GM18951 (cell line): Measurements from ENCODE around the gene KCND3.

Experiments
- POLR2A ChIP-seq: IDR thresholded peaks from 4 replicates; pipeline ENCODE4 v1.6.1; 2011; ENCODE audit warnings: mild to moderate bottlenecking; ENCODE audit not compliant: insufficient read length, insufficient read depth; ENCODE audit errors: extremely low read depth
- in situ Hi-C: fragments of 300-500 bp; cut with MboI; formaldehyde crosslinking; loops from one replicate; pipeline ENCODE4 v1.12.0; 2022; ENCODE audit warnings: low sequenced_read_pairs, mixed read lengths, inconsistent platforms; ENCODE audit not compliant: unreplicated experiment

The KCND3 gene

DNA sequence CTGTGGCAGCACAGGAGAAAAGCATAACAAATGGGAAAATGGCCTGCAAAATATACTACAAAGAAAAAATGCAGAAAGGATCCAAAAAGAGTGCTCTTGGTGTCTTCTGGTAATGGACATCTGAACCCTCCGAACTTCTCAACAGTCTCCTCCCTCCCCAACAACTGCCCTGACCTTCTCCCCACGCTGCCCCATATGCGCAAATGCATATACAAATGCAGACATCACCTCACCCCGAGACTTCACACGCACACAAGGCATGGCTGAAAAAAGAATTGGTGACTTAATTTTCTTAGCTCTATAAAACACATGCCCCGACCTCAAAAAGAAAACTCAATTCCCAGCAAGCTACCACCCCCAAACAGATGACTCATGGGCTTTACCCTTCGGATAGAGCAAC is 8.4 kb downstream of the KCND3 start:
- TF ChIP-seq POLR2A: no peak
- in situ Hi-C loops: no loop called here

GRCh38 chr1:111980686-111981085 is 8.8 kb downstream of the KCND3 start:
- TF ChIP-seq POLR2A: no peak
- in situ Hi-C loops: no loop called here

GRCh38 chr1:111978695-111979094 is 10.8 kb downstream of the KCND3 start:
- TF ChIP-seq POLR2A: no peak
- in situ Hi-C loops: no loop called here

DNA sequence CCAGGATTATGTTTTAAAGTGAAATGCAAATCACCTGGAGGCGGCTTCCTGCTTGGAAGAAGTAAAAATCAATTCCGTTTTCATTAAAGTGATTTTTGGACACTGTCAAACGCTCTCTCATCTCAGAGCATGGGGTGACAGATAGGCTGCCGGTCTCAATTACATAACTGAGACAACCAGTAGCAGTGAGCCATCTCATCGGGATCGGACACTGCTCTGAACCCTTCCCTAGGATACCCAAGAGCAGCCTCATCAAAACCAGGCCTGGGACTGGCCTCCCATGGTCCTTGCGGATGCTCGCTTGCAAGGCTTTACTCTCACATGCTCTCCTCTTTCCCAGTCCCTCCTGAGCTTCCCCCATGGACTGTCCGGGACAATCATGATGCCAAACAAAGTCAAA is 12.1 kb downstream of the KCND3 start:
- TF ChIP-seq POLR2A: no peak
- in situ Hi-C loops: no loop called here

DNA sequence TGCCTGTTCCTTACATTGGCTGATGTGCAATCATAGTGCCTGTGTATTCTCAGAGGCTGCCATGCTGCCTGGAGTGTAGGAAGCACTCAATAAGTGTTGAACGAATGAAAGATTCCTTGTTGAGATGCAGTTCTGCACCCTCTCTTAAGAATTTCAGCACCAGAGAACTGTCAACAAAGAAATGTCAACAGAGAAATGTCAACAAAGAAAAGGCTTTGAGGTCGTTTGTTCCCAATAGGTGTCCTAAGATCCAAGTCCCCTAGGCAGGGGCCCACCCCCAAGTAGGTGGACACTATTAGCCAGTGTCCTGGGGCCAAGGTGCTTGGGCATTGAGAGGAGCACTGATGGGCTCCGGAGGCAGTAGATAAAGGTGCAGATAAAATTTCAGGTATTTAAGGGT is 12.6 kb downstream of the KCND3 start:
- in situ Hi-C loops: no loop called here

DNA sequence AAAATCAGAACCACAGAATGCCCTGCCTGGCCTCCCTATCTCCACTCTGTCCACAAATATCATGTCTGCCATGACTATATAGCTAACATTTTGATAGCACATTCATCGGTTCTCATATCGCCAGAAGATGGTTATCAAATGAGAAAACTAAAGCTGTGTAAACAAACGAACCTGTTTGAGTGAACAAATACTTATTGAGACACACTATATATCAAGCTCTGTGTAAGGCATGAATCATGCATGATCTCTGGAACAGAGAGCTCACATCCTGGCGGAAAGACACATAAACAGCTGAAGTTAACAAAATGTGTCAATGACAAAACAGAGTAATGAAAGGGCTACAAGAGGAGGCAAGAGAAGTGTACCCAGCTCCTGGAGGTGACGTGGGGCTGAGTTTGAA is 13.1 kb downstream of the KCND3 start:
- in situ Hi-C loops: no loop called here
- no peak for TF ChIP-seq POLR2A

More for the DNA sequence above, 12.6 kb downstream of the KCND3 start:
- TF ChIP-seq POLR2A: no peak

DNA sequence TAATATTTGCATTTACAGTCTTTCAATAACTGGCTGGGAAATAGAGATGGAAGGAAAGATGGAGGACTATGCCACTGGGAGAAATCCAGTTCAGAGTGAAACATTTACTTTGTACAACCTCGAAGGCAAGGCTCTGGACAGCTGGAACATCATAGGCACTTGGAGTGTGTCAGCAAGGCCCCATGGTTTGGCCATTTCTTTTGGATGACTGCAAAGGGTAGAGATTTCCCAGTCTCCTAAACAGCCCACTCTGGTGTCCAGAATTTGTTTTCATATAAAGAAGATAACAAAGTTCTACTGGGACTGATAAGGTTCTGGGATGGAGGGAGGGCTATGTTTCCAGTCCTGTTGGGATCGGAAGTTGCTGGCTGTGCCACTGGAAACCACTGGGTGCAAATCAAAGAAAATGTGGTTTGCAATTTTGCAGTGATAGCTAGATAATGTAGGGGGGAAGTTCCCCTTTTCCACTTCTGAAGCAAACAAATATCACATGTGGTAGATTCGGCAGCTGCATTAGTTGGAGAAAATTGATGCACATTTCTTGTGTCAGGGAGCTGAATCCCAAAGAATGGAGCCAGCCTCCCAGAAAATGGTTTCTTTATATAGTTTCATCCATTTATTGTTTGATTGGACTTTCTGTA is 16.2 kb downstream of the KCND3 start:
- no peak for TF ChIP-seq POLR2A
- in situ Hi-C loops: no loop called here

- in situ Hi-C loops: no loop called here
- TF ChIP-seq POLR2A: no peak
Observed at GRCh38 chr1:111971396-111971795, 18.1 kb downstream of the KCND3 start.

DNA sequence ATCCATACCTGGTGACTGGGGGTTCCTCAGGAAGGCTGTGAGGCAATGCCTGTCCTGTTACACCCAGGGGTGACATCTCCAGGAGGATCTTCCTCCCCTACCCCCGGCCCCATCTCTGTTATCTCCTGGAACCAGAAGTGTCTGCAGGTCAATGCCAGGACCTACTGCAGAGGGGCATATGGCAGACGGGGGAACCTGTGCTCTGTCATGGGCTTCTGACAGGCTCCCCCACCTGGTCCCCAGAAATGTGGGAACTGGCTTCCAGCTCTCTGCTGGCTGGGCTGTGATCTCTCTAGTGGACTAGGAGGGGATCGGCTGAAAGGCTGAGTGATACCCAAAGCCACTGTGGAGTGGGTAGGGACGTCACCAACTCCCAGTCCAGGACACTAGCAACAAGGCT is 21.0 kb downstream of the KCND3 start:
- TF ChIP-seq POLR2A: no peak
- in situ Hi-C loops: no loop called here

- TF ChIP-seq POLR2A: no peak
- in situ Hi-C loops: no loop called here
Observed at GRCh38 chr1:111967886-111968285, 21.6 kb downstream of the KCND3 start.

DNA sequence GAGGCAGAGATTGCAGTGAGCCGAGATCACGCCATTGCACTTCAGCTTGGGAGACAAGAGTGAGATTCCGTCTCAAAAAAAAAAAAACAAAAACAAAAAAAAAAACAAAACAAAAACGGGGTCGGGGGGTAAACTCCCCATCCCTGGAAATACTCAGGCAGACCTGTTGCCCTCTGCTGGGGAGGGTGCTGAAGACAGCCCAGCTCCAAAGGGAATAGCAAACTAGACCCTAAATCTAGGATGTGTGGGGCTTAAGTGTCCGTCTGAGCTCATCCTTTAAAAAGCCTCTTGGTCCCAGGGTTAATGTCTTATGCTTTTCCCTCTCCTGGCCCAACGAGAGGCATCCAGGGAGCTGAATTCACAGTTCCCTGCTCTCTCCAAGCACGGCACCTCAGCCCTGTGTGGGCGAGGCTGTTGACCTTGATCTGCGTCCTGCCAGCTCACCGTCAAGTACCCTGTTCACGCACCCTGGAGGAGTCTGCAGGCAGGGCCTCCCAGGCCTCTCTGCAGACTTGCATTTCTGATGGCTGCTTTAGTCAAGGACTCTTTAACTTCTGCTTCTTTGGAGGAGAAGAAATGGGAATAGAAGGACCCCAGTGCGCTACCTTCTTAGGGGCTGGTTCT is 22.3 kb downstream of the KCND3 start:
- no peak for TF ChIP-seq POLR2A
- in situ Hi-C loops: no loop called here

DNA sequence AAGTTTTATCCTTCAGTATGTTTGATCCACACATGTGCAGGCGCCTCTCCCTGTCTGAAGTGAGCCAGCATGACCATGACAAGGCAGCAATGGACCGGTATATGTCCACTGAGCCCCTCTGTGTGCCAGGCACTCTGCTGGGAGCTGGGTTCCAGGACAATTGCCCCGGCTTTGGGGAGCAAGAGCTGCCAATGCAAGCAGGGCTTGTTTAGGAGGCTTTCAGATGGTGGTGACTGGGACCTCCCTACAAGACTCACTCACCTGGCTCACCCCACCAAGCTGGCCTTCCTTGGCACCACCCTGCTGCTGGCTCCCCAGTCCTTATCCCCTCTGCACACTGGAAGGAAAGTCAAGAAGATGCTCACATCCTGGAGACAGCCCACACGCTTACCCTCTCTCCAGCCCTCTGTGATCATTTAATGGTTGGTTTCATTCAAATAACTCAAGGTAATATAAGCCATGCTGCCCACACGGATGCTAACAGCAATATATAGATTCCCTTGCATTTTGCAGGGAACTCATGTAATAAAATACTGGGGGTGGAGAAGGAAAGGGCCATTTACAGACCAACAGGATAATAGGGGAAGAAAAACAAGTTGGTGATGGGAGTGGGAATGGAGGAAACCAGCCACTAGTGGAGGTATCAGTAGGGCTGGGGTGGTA is 23.6 kb downstream of the KCND3 start:
- in situ Hi-C loops: no loop called here
- no peak for TF ChIP-seq POLR2A

DNA sequence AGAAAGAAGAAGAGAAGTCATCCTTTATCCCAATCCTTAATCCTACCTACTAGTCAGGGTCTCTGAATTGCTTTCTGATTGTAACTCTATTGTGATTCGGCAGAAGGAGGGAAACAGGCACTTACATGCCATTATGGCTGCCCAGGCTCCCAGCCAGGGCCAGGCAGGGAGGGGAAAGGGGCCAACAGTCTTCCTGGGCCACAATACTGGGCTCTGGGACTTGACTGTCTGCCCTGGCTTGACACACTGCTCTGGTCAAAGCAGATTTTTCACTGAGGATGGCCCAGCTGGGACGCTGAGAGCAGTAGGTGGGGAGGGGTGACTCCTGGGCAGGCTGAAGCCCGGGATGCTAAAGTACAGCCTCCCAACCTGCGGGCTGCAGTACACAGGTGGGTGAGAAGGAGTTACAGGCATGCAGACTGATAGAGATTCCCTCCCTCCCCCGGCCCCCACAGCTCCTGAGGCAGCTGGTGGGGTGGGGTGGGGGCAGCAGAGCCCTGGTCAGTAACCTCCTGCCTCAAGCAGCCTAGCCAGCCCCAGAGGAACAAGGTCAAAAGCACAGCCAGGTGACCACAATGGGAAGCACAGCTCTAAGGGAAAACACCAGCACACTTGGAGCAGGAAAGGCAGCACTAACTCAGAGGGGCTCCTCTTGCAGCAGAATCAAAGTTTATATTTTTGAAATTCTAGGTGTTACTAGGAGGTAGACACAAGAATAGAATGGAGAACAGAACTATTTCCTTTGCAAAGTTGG is 25.3 kb downstream of the KCND3 start:
- no peak for TF ChIP-seq POLR2A
- in situ Hi-C loops: no loop called here
